Loucy (cell line): ENCODE results near the gene PTPN21.

Experiments
- EZH2phosphoT487 ChIP-seq: fragments of 200-600 bp; IDR thresholded peaks from 2 replicates; pipeline ENCODE4 v1.6.1; 2018; ENCODE audit warnings: antibody characterized with exemption, mild to moderate bottlenecking, moderate library complexity, borderline replicate concordance
- TF ChIP-seq, protein P1 (sequence below): fragments of 200-600 bp; sonication (generic); conservative IDR thresholded peaks from 2 replicates; pipeline ENCODE4 v1.5.1; 2014; ENCODE audit warnings: mild to moderate bottlenecking, antibody characterized with exemption, low read length

DNA sequence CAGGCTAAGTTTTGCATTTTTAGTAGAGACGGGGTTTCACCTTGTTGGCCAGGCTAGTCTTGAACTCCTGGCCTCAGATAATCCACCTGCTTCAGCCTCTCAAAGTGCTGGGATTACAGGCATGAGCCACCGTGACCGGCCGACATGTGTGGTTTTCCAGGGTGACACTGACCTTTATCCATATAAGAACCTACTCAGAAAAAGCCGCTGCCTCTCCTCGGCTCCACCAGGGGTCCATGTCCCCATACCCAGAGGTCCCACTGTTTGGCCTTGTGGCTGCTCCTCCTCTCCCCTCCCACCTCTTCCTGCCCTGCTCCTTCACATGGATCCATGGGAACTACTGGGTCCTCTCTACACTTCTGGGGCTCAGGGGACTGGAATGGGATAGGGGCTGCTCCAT is 64.6 kb downstream of the PTPN21 start:
- TF ChIP-seq, protein P1, sequence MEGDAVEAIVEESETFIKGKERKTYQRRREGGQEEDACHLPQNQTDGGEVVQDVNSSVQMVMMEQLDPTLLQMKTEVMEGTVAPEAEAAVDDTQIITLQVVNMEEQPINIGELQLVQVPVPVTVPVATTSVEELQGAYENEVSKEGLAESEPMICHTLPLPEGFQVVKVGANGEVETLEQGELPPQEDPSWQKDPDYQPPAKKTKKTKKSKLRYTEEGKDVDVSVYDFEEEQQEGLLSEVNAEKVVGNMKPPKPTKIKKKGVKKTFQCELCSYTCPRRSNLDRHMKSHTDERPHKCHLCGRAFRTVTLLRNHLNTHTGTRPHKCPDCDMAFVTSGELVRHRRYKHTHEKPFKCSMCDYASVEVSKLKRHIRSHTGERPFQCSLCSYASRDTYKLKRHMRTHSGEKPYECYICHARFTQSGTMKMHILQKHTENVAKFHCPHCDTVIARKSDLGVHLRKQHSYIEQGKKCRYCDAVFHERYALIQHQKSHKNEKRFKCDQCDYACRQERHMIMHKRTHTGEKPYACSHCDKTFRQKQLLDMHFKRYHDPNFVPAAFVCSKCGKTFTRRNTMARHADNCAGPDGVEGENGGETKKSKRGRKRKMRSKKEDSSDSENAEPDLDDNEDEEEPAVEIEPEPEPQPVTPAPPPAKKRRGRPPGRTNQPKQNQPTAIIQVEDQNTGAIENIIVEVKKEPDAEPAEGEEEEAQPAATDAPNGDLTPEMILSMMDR, result no peak
- no peak for TF ChIP-seq EZH2phosphoT487
